ENCODE data around the gene CTSE.

The CTSE gene

DNA sequence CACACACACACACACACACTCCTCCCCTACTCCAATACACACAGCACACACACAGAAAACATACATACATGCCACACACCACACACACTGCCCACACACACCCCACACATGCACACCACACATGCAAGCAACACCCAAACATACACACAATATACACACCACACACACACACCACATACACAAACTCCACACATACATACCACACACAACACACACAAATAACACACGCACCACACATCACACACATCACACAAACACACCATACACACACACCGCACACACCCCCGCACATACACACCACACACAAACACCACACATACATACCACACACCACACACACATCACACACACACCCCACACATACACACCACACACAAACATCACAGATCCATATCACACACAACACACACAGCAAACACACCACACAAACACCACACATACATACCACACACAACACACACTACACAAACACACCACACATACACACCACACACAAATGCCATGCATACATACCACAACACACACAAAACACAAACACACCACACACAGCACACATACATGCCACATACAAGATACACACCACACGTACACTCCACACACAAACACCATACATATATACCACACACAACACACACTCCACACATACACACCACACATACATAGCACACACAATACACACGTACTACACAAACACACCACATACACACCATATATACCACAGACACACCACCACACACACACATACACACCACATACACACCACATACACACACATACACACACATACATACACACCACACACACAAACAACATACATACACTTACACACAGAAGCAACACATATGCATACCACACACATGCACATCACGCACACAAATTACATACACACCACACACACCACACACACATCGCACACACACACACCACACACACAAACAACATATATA, 19.6 kb downstream of the CTSE start:
- H3K9me3 ChIP-seq (ENCODE audit: insufficient read depth, low read length), result no peaks in the 10 kb centered on the region
- H3K27ac ChIP-seq (ENCODE audit: low read depth, low read length), result no peak overlapping the region
- H3K4me2 ChIP-seq (ENCODE audit: low read depth, low read length, poor library complexity, severe bottlenecking), result no peak overlapping the region
- H2AFZ ChIP-seq (ENCODE audit: low read depth, low read length, severe bottlenecking), result no peak overlapping the region
- no peak overlapping the region for H3K9ac ChIP-seq (ENCODE audit: low read length)
- H4K20me1 ChIP-seq (ENCODE audit: low read depth, low read length), result no peaks in the 10 kb centered on the region
- H3K27me3 ChIP-seq (ENCODE audit: low read length), result no peaks in the 10 kb centered on the region
- no peak overlapping the region for H3K4me3 ChIP-seq (ENCODE audit: insufficient read depth, low read length, poor library complexity, severe bottlenecking)
- H3K36me3 ChIP-seq (ENCODE audit: low read length), result no peaks in the 10 kb centered on the region
- no peak for TF ChIP-seq EZH2phosphoT487 (conservative IDR thresholded peaks at IDR 0.05; ENCODE audit: low read length)
- TF ChIP-seq, protein P1, sequence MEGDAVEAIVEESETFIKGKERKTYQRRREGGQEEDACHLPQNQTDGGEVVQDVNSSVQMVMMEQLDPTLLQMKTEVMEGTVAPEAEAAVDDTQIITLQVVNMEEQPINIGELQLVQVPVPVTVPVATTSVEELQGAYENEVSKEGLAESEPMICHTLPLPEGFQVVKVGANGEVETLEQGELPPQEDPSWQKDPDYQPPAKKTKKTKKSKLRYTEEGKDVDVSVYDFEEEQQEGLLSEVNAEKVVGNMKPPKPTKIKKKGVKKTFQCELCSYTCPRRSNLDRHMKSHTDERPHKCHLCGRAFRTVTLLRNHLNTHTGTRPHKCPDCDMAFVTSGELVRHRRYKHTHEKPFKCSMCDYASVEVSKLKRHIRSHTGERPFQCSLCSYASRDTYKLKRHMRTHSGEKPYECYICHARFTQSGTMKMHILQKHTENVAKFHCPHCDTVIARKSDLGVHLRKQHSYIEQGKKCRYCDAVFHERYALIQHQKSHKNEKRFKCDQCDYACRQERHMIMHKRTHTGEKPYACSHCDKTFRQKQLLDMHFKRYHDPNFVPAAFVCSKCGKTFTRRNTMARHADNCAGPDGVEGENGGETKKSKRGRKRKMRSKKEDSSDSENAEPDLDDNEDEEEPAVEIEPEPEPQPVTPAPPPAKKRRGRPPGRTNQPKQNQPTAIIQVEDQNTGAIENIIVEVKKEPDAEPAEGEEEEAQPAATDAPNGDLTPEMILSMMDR (IDR thresholded peaks at IDR 0.05; ENCODE audit: insufficient read depth, low read length, poor library complexity, severe bottlenecking), result no peak
- H3F3A ChIP-seq (ENCODE audit: insufficient read depth), result no peaks in the 10 kb centered on the region
- H3K79me2 ChIP-seq (ENCODE audit: insufficient read depth, low read length), result no peaks in the 10 kb centered on the region
- H3K9me2 ChIP-seq (replicated peaks; ENCODE audit: insufficient read depth, low read length), result no peaks in the 10 kb centered on the region

DNA sequence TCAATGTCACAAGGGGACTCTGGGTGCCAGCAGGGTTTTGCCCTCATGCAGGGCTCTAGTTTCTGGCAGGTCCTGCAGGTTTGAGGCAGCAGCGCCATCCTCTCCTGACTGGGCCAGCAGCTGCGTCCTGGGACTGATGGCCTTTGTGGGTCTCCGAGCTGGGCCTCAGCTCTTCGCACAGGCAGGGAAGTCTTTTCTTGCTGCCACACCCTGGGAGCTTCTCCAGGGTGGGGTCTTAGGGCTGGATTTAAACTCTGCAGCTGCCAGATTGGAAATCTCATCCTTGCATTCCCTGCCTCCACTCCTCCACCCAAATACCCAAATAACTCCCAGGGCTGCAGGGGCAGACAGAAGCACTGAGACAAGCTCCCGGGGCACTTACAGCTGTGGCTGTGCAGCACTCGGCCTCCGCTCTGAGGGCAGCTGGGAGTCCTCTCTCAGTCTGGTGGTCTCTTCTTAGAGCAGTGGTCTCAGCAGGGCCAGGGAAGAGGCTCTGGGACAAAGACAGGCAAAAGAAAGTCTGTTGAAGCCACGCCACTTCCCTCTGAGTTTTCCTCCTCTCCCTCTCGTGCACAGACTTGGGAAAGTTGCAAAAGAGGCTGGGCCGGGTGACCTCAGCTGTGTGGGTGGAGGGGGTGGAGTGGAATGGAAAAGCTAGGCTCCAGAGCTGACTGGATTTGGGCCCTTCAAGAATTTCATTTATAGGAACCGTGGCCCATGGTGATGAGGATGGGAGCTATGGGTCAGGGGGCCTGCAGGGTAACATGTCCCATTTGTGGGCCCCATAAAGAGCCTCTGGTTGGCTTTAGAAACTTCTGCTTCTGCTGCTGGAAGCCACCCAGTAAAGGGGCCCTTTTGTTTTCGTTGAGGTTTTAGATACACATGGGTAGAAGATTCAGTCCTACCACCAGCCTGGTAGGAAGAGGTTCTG, 20.6 kb downstream of the CTSE start, which contains the start of gene RAB7B:
RAB7B (minus strand) TSS at position 525 of the 931 bp plus-strand sequence. CDS start 9,260 bp downstream, outside the sequence.
- no peaks in the 10 kb centered on the region for H3K27me3 ChIP-seq (ENCODE audit: low read length)
- H3K36me3 ChIP-seq (ENCODE audit: low read length), result no peaks in the 10 kb centered on the region
- no peak within 1 kb of the TSS for H3K9ac ChIP-seq (ENCODE audit: low read length)
- H3K27ac ChIP-seq (ENCODE audit: low read depth, low read length), result no peak within 1 kb of the TSS
- no peaks in the 10 kb centered on the region for H3K79me2 ChIP-seq (ENCODE audit: insufficient read depth, low read length)
- H2AFZ ChIP-seq (ENCODE audit: low read depth, low read length, severe bottlenecking), result no peak within 1 kb of the TSS
- no peaks in the 10 kb centered on the region for H3K9me3 ChIP-seq (ENCODE audit: insufficient read depth, low read length)
- TF ChIP-seq, protein P1 (IDR thresholded peaks at IDR 0.05; ENCODE audit: insufficient read depth, low read length, poor library complexity, severe bottlenecking), result no peak
- no peak for TF ChIP-seq EZH2phosphoT487 (conservative IDR thresholded peaks at IDR 0.05; ENCODE audit: low read length)
- H3K9me2 ChIP-seq (replicated peaks; ENCODE audit: insufficient read depth, low read length), result no peaks in the 10 kb centered on the region
- H3F3A ChIP-seq (ENCODE audit: insufficient read depth), result no peaks in the 10 kb centered on the region
- H3K4me3 ChIP-seq (ENCODE audit: insufficient read depth, low read length, poor library complexity, severe bottlenecking), result no peak within 1 kb of the TSS
- no peaks in the 10 kb centered on the region for H4K20me1 ChIP-seq (ENCODE audit: low read depth, low read length)
- H3K4me2 ChIP-seq (ENCODE audit: low read depth, low read length, poor library complexity, severe bottlenecking), result no peak within 1 kb of the TSS

DNA sequence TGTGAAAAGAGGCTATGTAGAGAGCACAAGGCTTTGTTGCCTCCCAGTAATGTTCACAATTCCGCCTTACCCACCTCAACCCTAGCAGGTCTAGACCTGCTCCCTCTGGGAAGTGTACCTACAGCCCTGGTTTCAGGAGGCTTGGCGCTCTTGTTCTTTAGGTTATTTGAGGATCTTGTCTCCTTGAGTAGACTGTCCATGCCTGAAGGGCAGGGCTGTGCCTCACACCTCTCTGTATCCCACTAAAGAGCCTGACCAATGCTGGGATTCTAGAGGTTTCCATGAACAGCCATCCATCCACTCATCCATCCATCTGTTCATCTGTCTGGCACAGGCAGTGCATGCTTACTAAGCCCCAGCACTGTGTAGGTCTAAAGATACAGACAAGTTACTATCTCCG, 21.5 kb downstream of the CTSE start:
- Histone ChIP-seq H3K79me2 (ENCODE audit: insufficient read depth, low read length) (no peaks in the 10 kb centered on the region), H3K36me3 (ENCODE audit: low read length) (no peaks in the 10 kb centered on the region), H3F3A (ENCODE audit: insufficient read depth) (no peaks in the 10 kb centered on the region), H4K20me1 (ENCODE audit: low read depth, low read length) (no peaks in the 10 kb centered on the region), H3K9me3 (ENCODE audit: insufficient read depth, low read length) (no peaks in the 10 kb centered on the region), H3K4me2 (ENCODE audit: low read depth, low read length, poor library complexity, severe bottlenecking) (no peak overlapping the region), H3K9ac (ENCODE audit: low read length) (no peak overlapping the region), H3K9me2 (replicated peaks; ENCODE audit: insufficient read depth, low read length) (no peaks in the 10 kb centered on the region), H2AFZ (ENCODE audit: low read depth, low read length, severe bottlenecking) (no peak overlapping the region), H3K27ac (ENCODE audit: low read depth, low read length) (no peak overlapping the region), H3K27me3 (ENCODE audit: low read length) (no peaks in the 10 kb centered on the region), H3K4me3 (ENCODE audit: insufficient read depth, low read length, poor library complexity, severe bottlenecking) (no peak overlapping the region)
- TF ChIP-seq EZH2phosphoT487 (conservative IDR thresholded peaks at IDR 0.05; ENCODE audit: low read length), result no peak
- TF ChIP-seq, protein P1 (IDR thresholded peaks at IDR 0.05; ENCODE audit: insufficient read depth, low read length, poor library complexity, severe bottlenecking), result no peak

All from SU-DHL-6 (cell line).